ENCODE results near the gene HAVCR2.

DNA sequence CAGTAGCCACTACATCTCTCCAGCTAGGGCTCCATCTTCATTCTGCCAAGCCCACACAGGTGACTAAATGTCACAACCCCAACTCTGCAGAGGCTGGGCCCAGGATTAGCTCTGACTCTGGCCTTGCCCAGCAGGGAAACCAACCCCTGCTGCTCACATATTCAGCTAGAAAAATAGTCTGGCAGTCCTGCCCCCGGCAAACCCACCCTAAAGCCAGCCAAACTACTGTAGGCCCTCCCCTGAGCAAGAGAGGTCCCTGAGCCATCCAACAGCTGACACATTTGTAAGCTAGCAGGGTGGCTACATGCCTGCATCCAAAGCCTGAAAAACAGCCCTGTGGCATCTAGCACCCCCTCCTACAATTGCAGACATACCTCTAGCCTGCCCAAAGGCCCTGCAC lies 11.3 kb upstream of the HAVCR2 start:
- TF ChIP-seq POLR2AphosphoS5 (IDR thresholded peaks at IDR 0.05; ENCODE audit: insufficient read depth in 1 of 2, low read depth in 1 of 2) (no peak), POLR2A (IDR thresholded peaks at IDR 0.05) (no peak)
